ENCODE measurements around the gene IFRD1.
"Not testable (repeated sequence)": the region's sequence is repeated elsewhere in the genome, so short reads cannot be mapped to it uniquely, and the experiment has no call there.

IFRD1 gene

GRCh38 chr7:112512451-112513210 is 62.4 kb downstream of the IFRD1 start:
- in situ Hi-C loops (cut with MboI; ENCODE audit: low sequenced_read_pairs) = no loop called here

GRCh38 chr7:112515989-112516388 is 65.7 kb downstream of the IFRD1 start:
- in situ Hi-C loops (cut with MboI; ENCODE audit: low sequenced_read_pairs) = no loop called here

DNA sequence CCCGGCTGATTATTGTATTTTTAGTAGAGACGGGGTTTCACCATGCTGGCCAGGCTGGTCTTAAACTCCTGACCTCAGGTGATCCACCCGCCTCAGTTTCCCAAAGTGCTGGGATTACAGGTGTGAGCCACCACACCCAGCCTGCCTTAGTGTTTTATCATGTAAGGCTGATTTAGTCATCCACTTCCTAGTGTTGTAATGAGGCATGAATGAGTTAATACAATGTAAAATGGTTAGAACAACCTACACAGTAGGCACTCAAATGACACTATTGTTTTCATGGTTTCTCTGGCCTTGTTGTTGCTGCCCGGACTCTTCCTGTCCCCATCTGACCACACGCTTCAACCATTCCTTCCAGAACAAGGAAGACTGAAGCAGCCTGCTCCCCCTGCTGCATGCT is 66.2 kb downstream of the IFRD1 start:
- in situ Hi-C loops (cut with MboI; ENCODE audit: low sequenced_read_pairs) = not testable (repeated sequence)

DNA sequence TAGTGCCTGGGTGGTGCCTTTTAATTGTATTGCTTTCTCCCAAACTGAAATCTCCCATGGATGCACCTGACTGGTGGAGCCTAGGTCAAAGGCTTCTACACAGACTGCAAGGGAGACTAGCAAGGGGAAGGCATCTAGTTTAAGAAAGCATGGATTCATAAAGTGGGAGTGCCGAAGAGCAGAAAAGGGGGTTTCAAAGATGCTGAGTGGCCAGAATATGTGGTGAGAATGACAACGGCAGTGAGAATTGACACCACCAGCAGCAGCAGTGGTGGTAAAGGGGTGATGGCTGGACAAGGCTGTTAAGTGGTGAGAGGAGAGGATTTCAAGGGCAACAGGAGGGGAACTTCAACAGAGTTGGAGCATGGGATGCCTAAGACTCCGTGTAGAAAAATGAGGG is 67.2 kb downstream of the IFRD1 start:
- in situ Hi-C loops (cut with MboI; ENCODE audit: low sequenced_read_pairs) = no loop called here

DNA sequence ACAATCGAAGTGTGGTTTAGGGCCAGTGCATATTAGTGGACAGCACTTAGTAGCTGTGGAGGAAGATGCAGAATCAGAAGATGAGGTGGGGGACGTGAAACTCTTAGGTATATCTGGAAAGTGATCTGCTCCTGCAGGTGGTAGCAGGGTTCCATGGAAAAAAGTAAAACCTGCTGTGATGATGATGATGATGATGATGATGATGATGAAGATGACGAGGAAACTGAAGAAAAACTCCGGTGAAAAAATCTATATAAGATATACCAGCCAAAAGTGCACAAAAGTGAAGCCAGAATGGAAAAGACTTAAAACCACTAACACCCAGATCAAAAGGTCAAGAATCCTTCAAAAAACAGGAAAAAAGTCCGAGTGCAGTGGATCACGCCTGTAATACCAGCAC is 70.5 kb downstream of the IFRD1 start:
- in situ Hi-C loops (cut with MboI; ENCODE audit: low sequenced_read_pairs) = no loop called here

DNA sequence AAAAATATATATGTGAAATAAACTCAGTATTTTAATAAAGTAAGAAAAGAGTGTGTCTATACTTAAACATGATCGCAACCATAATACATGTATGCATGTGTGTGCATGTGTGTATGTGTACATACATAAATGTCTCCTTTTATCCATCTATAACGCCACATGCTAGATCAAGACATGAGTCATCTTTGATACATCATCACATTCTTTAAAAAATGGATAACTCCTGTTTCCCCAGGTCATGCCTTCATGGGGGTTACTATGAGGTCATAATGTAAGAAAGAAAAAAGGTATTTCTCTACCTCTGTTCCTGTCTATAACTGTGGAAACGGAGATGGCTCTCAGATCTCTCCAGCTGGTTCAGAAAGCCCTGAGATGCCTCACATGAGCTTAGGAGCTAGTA is 71.7 kb downstream of the IFRD1 start:
- in situ Hi-C loops (cut with MboI; ENCODE audit: low sequenced_read_pairs) = no loop called here

GRCh38 chr7:112523871-112524270 is 73.6 kb downstream of the IFRD1 start:
- in situ Hi-C loops (cut with MboI; ENCODE audit: low sequenced_read_pairs) = no loop called here

Data from hTERT RPE-1 (cell line).